Stimulated activated CD8-positive, alpha-beta memory T cell treated with anti-CD3 and anti-CD28 coated beads, Interleukin-12 subunit alpha, Interleukin-12 subunit beta, amount 100 ng/mL, for 4 hours (primary cell): ENCODE results near the gene CALML6.
"Not testable (repeated sequence)": the region's sequence is repeated elsewhere in the genome, so short reads cannot be mapped to it uniquely, and the experiment has no call there.

Experiments
- DNase-seq: peaks from one replicate; pipeline ENCODE4 v3.0.0-alpha.2; 2020; ENCODE audit warnings: low read depth

CALML6 gene

DNA sequence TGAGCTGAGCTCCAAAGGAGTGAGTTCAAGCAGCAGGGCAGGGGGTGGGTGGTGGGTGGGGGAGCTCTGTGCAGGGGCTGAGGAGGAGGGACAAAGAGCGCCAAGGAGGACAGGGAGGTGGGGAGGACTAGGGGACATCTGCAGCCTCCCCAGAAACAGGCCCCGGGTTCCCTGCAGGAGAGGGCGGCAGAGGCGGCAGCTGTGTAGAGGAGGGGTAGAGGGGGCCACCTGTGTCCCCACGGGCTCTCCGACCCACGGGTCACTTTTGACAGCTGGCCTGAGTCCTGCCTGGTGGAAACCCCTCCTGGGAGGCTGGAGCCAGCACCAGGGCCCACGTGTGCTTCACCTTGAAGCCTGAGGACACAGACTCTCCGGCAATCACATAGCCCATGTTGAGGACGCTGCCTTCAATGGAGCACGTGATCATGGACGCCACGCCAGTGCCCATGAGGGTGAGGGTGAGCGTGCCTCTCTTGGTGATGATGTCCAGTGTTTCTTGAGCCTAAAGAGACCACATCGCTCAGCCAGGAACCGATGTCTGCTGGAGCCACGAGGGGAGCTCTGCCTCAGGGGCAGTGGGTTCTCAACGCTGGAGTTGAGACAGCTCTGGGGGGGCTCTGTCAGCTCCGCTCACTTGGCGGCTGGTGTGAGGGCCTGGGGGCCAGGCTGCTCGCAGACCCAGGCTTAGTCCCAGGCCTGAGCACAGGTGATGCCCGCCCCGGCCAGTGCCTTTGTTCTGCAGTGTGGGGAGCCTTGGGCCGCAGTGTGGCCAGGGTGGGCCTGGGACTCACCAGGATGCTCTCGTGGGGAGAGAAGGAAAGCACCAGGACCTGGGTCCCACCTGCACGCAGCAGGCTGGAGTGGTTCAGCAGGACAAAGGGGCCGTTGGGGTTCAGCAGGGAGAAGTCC, 10.6 kb downstream of the CALML6 start:
- DNase-seq: no peak

DNA sequence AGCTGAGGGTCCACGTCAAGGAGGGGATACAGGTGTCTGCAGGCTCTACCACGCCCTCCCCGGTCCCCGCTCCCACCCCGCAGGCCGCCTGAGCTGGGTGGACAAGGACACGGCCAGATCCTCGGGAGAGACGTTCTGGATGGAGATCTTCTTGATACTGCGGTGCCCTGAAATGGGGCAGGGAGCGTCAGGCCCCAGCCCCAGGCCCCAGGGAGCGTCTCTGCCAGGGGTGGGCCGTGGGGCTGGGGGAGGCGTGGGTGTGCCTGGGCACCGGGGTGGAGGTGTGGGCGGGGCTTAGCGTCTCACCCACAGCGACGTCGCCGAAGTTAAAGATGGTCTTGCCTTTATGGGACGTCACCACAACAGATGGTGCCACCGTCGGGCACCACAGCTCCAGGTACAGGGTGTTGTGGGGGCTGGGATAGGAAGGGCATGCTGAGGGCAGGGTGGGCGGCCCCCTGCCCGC, 11.3 kb downstream of the CALML6 start:
- DNase-seq: no peak

DNA sequence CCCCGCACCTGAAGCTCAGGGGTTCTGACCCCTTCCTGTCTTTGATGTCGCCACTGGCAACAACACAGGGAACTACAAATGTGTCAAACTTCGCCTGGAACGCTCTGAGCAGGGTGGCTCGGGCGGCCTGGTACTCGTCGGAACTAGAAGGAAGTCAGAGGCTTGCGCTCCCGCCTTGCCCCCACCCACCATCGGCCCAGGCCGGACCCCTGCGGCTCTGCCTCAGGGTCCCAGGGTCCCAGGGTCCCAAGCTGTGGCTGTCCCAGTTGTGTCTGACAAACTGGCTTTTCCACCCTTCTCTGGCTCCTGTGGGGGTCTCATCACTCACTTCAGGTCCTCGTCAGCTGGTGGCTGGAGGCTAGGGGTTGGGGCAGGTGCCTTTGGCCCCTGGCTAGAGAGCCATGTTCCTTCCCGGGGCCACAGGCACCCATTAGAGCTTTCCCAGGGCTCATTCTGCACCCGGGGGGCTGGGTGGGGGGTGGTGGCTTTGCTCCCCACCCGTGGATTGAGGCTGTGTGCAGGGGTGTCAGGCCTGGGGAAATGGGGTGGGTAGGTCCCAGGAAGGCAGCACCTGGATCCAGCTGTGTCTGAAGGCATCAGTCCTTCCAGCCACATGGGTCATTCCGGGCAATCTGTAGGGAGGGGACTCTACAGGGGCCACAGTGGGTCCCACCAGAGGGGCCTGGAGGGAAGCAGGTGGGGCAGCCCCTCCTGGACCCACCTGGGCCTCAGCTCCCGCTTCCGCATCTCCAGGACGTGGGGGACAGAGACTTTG, 12.0 kb downstream of the CALML6 start:
- DNase-seq: no peak

DNA sequence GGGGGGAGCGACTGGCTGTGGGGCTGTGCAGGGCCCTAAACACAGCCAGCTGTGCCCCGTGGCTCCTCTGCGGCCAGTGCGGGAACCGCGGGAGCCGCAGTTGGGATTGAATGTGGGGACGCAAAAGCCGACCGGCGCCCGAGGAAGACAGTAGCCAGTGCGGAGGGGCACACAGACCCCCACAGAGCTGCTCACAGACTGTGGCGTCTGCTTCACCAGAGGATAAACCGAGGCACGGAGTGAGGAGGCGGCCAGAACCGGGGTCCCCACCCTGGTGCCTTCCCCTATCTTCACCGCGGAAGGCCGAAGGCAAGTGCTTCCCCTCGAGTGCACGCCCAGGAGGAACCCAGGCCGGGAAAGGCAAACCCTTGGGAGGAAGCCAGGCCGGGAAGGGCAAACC, 12.7 kb downstream of the CALML6 start:
- DNase-seq: no peak

DNA sequence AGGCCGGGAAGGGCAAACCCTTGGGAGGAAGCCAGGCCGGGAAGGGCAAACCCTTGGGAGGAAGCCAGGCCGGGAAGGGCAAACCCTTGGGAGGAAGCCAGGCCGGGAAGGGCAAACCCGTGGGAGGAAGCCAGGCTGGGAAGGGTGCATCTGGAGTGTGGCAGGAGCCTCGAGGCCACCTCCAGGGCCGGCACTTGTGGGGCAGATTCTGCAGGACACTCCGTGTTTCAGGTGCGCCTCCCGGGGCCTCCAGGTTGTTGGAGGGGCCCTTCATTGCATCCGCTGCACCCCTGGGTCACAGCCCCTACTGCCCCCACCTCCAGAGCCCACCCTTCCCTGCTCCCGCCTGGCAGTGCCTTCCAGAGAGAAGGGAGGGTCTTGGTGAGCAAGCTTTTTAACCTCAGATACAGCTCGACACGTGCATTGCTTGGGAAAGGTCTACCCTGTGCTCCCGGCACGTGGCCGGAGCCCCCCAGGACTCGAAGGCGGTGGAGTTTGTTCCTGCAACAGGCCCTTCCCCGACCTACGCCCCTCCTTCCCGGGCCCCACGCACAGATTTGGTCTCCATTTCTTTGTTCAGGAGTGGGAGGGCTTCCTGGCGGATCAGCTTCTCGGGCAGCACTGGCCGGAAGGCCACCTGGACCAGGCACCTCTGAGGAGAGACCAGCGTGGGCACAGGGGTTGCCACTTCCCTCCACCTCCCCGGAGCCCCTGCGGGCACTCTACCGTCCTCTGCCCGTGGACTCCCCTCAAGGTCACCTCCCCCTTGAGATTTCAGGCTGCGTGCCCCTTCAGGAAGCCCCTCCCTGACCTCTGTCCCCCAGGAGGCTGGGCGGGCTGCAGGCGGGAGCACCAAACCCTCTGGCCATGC, 13.4 kb downstream of the CALML6 start:
- DNase-seq: no peak

DNA sequence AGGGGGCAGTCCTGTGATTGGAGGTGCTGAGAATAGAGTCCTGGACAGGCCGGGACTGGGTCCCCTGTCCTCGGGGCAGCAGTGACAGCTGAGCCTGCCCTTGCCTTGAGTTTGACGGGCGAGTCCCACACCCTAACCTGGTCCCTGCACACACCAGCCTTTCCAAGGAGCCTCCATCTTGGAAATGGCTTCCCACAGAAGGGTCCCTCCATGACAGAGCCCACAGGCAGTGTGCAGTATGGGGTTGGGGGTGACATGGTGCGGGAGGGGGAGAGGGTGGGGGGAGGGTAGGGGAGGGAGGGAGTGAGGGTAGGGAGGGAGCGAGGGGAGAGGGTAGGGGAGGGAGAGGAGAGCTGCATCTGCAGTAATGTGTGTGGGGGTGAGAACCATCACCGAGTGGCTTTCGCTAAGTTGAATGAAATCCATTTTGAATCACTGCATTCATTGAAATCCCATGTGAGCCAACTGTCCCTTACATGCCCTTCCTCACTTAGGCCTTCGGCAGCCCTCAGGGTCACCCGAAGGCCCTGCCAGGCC, 14.1 kb downstream of the CALML6 start:
- no peak for DNase-seq

DNA sequence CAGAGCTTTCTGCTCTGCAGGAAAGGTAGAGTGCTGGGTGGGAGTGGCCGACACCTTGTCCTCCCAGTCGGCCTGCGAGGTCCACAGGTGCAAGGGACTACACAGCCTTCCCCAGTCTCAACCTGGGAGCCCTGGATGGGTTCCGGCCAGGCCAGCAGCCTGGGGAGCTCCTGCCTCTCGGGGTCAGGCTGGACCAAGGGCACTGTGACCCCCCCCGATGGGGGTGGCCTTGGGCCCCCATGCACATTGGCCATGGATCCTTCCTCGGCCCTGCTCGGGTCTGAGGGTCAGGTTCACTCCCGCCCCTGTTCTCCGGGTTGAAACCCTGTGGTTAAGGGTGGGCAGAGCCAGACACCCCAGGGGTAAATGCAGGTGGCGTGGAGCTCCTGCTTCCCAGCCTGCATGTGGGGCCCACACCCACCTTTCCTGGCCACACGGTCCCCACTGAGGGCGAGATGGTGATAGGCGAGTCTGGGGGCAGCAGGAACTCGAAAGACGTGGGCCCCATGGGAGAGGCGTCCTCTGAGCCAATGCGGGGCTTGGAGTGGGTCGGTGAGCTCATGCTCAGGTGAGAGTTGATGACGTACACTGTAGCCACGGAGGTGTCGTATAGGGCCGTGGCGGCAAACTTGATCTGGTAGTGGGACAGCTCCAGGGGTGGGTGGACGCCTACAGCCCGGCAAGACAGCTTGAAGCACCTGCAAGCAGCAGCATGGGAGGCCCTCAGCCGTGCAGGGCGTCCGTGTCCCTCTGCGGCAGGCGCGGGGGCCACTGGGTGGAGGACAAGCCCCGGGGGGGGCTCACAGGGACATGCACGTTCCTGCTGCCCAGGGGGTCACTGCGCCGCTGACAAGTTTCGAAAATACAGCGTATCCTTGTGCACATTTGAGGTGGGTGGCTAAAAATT, 14.8 kb downstream of the CALML6 start:
- DNase-seq: no peak

DNA sequence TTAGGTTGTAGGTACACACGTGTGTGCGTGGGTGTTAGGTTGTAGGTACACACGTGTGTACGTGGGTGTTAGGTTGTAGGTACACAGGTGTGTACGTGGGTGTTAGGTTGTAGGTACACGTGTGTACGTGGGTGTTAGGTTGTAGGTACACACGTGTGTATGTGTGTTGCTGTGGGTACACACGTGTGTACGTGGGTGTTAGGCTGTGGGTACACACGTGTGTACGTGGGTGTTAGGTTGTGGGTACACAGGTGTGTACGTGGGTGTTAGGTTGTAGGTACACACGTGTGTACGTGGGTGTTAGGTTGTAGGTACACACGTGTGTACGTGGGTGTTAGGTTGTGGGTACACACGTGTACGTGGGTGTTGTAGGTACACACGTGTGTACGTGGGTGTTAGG, 19.8 kb downstream of the CALML6 start:
- DNase-seq: not testable (repeated sequence)

DNA sequence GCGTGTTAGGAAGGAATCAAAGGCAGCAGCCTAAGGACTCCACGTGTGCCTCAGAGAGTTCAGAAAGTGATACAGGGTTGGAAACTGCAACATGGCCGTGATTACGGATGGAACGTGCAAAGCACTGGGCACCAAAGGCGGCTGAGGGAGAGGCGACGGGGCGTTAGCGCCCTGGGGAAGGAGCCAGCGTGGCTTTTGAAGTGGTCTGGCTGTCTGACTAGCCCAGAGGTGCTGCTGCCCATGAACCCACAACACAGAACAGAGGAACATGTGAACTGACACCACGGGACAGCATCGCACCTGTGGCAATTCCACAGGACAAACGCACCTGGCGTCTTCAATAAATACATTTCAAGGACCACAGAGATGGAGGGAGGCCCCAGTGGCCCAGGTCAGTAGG, 22.0 kb downstream of the CALML6 start:
- no peak for DNase-seq

DNA sequence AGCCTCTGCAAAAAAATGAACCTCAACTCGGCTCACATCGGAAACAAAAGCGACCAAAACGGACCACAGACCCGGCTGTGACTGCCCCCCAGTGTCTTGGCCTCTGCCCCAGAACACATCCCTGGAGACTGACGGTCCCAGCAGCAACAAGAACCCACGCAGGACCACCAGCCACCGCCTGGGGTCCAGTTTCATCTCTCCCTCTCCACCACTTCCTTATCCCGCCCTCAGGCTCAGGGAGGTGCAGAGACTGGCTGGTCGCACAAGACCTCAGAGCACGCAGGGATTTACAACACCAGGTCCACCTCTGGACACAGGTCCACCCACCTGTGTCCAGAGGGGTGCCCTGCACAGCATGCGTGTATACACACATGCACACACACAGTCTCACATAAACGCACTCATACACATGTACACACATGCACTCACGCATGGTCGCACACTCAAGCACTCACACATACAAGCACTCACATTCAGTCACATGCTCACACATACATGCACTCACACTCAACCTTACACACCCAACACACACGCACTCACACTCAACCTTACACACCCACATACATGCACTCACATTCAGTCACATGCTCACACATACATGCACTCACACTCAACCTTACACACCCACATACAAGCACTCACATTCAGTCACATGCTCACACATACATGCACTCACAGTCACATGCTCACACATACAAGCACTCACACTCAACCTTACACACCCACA, 22.7 kb downstream of the CALML6 start:
- no peak for DNase-seq

DNA sequence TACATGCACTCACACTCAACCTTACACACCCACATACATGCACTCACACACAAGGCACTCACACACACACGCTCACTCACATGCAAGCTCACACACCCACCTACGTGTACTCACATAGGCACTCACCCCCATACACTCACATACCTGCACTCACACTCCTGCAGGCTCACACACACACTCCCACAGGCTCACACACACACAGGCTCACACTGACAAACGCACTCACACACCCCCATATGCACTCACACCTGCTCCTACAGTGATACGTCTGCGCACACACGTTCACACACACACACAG, 23.2 kb downstream of the CALML6 start:
- DNase-seq: no peak

DNA sequence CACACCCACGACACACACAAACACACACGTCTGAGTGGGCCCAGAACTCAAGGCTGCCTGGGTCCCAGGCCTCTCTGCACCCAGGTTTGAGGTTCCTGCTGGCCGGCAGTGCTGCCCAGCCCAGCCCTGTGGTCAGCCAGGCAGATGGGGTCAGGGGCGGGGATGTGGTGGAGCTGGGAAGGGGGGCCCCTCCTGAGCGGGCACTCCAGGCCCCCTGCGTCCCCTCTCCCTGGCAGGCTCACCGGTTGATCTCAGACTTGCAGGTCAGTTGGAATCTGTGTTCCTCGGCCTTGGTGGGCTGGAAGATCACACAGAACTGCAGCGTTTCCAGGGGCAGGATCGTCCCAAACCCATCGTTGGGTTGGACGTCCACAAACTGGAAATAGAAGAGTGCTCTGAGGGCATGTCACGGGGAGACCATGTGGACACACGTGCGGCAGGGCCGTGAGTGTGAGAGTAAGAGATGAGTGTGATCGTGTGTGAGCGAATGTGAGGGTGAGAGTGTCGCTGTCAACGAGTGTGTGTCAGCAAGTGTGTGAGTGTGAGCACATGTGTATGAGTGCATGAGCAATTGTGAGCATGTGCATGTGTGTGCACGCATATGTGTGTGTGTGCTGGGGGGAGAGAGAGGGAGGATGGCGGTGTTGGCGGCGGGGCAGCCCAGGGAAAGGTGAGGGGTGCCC, 23.7 kb downstream of the CALML6 start:
- DNase-seq: no peak

DNA sequence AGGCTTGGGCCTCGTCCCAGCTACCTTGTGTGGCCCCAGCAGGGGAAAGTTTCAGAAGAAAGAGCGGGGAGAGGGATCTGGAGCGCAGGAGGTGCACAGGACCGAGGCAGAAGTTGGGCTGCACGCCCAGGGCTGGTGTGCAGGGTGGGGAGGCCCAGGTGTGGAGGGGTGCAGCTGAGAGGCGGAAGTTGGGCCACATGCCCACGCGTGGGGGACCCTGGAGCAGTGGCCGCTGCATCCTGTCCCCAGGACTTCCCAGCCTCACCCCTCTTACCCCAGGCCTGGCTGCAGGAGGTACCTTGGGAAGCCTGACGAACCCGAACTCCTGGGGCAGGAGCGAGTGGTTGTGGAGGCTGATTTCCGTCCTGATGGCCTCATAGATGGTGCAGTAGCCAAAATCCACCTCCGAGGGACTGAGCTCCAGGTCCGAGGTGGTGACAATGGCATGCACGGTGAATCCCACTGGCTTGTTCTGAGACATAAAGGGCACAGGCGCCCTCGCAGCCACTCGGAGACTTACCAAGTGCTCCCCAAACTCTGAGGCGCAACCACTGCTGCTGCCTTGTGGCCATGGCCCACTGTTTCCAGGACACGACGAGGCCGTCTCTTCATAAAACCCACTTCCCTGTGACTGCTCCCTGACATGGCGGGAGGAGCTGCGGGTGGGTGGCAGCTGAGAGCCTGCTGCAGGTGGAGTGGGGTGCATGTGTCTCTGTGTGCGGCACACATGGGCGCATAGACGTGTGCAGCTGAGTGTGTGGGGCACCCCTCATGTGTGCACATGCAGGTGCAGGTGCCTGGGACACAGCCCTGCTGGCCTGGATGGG, 24.4 kb downstream of the CALML6 start:
- no peak for DNase-seq

DNA sequence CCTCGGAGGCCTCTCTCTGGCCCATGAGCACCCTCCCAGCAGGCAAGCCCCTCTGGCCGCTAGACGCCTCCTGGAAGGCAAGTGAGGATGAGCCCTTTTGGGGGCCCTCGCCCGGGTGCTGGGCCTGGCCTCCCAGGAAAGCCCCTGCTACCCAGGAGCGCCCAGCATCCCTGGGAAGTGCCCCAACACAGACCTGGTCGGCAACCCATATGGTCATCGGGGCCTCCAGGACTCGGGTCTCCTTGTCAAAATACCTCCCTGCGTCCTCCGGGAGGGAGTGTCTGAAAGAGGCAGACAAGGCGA, 25.0 kb downstream of the CALML6 start:
- no peak for DNase-seq

DNA sequence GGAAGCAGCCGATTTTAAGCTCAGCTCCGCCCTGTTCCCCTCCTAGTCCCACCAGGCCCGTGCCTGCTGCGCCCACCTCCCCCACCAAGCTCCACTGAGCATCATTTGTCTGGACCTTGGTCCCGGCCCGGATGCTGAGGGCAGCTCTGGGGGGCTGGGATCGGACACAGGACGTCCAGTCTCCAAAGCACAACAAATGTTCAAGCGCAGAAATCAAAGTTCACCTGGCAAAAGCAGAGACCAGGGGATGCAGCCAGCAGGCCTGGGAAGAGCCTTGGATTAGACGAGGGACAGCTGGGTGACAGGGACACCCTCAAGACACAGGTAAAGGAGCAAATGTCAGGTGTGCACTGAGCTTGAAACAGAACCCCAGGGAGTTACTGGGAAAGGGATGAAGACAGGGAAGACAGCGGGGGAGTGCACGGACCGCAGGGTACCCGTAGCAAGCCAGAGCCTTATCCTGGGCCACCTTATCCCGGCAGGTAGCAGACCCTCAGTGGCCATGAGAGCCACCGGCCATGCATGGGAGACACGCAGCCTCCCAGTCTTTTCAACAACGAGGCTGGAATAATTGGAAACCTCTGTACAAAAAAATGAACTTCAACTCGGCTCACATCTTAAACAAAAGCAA, 26.3 kb downstream of the CALML6 start:
- no peak for DNase-seq

DNA sequence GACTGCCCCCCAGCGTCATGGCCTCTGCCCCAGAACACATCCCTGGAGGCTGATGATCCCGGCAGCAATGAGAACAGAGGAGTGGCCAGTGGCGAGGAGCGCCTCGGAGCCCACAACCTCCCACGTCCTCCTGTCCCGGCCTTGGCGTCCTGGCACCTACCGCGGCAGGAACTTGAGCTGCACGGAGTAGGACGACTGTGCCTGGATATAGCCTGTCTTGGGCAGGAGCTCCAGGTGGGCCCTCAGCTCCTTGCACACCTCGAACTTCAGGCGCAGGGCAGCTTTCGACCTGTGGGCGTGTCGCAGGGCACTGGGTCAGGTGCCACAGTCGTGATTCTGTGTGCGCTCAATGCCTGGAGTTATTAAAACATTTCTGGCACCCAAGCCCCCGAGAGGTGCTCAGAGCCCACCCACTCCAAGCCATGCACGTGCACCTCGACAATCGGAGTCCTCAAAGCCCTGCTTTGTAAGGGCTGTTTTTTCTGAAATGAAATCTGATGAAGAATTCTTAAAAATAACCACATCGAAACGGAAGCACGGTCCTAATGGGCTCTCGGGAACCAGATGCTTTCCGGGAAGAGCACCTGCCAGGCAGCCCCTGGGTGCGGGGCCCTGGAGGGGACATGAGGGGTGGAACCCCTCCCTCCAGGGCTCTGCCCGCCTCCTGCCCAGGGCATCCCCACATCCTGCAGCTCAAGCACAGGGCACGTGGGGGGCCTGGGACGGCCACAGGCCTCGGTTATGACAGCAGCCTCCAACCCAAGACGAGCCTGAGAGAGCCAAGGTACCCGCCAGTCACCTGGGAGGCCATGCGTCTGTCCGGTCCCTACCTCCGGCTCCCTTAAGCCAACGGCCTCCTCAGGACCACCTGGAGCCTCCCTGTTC, 27.1 kb downstream of the CALML6 start:
- DNase-seq: no peak
